Fibroblast of skin of back (primary cell): ENCODE results near the gene CFAP299.

Source experiments
- DNase-seq: peaks from one replicate; pipeline ENCODE4 v3.0.0-alpha.2; 2013

CFAP299 gene

GRCh38 chr4:80452055-80452454, 116.5 kb downstream of the CFAP299 start:
- DNase-seq: no peak

DNA sequence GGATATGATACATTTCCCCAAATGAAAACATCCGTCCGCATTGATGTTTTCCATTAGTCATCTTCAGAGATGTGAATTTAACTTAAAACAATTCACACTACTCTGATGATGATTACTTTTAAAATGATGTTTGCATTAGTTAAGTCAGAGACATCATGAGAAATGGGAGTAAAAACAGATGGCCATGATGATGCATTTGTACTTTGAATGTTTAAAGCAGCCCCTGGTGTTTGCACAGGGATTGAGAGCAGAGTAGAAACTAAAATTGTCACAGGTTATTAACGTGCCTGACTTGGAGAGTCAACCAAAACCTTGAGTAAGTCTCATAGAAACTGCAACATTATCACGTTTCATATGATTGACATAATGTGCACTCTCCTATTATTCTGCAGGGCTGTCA, 117.2 kb downstream of the CFAP299 start:
- peak; percentile 21 for DNase-seq

DNA sequence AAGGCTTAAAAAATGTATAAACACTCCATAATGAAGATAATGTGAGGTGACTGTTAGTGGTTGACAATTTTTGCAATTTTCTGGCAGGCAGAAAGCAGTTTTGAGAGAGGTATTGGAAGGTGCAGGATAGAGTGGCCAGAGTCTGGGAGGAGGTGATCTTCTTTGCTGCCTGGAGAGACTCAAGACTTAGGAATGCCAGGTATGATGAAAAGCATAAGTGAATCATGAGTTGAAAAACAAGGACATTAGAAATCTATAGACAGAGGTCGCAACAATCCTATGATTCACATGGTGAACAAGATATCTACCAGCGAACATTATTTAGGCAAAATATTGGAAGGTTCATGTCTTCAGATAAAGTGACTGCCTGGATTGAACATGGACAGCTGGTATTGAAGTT, 118.5 kb downstream of the CFAP299 start:
- DNase-seq: peak; percentile 36

DNA sequence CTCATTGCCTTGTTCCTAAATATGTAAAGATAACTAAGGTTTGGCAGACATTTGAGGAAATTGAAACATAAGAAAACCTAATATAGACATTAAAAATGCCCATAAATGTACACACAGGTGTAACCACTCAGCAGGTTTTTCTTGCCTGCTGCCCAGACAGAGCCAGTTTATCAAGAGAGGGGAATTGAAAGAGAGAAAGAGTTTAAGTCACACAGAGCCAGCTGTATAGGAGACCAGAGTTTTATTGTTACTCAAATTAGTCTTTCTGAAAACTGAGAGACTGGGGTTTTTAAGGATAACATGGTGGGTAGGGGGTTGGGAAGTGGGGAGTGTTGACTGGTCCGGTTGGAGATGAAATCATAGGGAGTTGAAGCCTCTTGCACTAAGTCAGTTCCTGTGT, 119.0 kb downstream of the CFAP299 start:
- DNase-seq: no peak

GRCh38 chr4:80459918-80460473, 124.5 kb downstream of the CFAP299 start:
- no peak for DNase-seq

DNA sequence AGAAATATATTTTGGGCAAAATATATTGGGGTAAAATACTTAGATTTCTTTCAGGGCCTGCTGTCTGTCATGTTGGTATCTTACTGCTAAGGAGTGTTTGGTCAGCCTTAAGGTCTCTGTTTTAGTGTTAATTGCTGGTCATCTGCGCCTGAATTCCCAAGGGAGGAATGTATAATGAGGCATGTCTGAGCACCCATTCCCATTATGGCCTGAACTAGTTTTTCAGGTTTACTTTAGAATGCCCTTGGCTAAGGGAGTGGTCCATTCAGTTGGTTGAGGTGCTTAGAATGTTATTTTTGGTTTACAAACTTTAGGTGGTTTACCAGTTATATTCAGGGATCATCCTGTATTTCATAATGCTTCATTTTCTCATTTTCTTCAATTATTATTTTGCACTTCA, 125.9 kb downstream of the CFAP299 start:
- no peak for DNase-seq

- no peak for DNase-seq
These were observed 127.1 kb downstream of the CFAP299 start for GRCh38 chr4:80462621-80463091.

GRCh38 chr4:80463509-80463908, 128.0 kb downstream of the CFAP299 start:
- no peak for DNase-seq

DNA sequence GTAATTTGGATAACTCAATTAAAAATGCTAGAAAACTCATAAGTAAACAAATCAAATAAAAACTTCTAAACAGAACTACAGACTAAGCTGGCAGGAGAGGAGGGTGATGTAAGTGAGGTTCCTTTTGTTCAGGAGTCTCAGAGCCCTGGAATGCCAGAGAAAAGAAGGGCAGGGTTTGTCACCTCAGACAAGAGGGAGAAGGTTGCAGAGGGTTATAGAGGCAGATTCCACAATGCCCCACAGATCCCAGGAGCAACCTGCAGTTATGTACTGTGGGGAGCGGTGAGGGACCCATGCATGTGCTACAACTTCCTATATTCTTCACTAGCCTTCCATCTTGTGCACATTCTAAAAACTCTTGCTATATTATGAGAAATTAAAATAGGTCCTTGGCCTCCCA, 129.7 kb downstream of the CFAP299 start:
- no peak for DNase-seq

DNA sequence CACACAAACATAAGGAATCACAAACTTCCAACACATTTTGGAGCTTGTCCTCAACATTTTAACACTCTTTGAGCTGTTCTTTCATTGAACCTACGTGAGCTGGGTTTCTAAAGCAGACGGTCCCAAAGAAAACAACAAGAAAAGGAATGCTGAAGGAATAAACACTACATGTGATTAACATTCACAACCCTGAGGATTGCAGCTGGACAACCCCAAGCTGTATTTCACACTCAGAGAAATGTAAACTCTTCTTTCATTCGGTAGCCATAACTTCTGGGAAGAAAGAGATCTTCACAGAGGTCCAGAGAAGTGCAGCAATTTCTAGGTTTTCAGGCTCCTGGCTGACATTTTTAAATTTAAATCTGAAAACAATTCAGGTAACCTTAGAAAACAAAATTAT, 130.2 kb downstream of the CFAP299 start:
- DNase-seq: no peak

GRCh38 chr4:80466618-80467017, 131.1 kb downstream of the CFAP299 start:
- no peak for DNase-seq

GRCh38 chr4:80471756-80472155, 136.2 kb downstream of the CFAP299 start:
- peak; percentile 11 for DNase-seq

DNA sequence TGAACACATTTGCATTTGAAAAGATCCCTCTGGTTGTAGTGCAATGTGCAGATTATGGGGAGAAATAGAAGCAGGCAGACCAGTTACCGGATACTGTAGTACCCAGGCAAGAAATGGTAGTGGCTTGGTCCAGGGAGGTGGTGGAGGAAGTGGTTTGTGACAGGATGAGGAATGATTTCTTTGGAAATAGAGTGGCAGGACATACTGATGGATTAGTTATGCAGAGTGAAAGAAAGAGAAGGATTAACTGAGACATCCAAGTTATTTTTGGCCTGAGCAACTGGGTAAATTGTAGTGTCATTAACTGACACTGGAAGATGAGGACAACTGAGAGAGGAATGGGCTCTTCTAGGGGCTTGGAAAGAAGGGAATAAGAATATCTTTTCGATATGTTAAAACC, 139.7 kb downstream of the CFAP299 start:
- DNase-seq: no peak

DNA sequence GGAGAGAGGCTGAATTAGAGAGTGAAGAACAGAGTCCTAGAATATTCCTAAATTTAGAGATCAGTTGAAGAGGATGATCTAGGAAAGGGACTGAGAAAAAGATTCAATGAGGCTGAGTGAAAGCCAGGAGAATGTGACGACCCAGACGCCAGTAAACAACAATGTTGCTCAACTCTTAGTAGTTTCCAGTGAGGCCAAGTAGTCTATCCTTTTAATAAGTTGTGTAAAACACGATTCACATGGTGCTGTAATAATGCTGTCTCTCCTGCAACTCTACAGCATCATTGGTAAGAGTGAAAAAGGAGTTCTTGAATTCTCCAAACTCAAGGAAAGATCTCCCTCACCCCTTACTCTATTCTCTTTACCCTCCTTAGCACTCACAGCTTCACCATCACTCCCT, 140.3 kb downstream of the CFAP299 start:
- DNase-seq: no peak

DNA sequence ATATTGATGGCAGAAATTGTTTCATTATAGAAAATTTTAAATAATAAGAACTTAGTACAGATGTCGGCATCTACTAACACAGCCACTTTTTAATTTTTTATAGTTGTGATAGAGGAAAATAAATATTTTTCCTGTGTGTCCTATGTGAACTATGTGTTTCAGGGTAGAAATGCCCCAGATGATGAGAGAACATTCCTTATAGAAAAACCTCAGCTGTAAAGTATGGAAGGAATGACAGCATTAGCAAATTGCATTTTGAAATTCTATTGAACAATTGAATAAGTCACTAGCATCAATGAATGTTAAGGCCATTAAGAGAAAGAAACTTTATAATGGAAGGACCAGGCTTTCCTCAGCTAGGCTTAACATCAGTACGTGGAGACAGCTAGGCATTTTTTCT, 149.2 kb downstream of the CFAP299 start:
- DNase-seq: peak; percentile 69

DNA sequence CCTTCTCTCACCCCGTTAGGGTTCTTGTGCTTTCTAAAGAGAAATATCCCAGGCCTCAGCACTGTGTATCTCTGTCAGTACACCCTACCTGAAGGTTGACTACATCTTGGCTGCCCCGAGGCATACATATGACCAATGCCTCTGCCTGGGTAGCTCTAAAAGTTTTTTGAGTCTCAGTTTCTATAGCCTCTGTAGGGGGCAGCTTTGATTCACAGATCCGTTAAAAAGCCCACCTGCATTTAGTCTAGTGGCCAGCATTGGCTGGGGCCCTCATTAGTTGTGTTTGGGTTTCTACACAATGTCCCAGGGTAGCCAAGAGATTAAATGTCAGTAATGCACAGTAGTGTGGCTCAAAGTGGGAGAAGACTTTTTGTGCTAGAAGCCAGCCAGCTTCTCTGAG, 151.1 kb downstream of the CFAP299 start:
- DNase-seq: no peak

- DNase-seq: no peak
These were observed 154.3 kb downstream of the CFAP299 start for GRCh38 chr4:80489798-80490197.

- DNase-seq: no peak
These were observed 157.2 kb downstream of the CFAP299 start for GRCh38 chr4:80492761-80493160.

- no peak for DNase-seq
These were observed 160.3 kb downstream of the CFAP299 start for GRCh38 chr4:80495865-80496264.

GRCh38 chr4:80498725-80499124, 163.2 kb downstream of the CFAP299 start:
- DNase-seq: no peak

- DNase-seq: no peak
These were observed 165.1 kb downstream of the CFAP299 start for GRCh38 chr4:80500613-80501012.

GRCh38 chr4:80507077-80507476, 171.5 kb downstream of the CFAP299 start:
- DNase-seq: no peak

DNA sequence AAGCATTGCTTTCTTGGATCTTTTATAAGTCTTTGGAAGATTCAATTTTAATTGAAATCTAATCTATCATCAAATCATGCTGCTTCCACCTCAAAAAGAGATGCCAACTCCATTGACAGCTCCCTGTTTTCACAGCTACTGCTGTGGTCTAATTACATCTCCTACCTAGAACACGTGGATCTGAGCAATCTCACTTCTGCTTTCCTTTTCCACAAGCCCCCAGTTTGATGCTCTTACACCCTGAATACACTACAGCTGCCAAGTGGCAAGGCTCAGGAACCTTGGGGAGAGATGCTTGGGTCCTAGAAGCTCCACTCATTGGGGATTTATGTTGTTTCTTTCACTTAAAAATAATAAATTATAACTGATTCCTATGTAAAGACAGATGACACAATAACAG, 172.0 kb downstream of the CFAP299 start:
- DNase-seq: no peak

GRCh38 chr4:80515496-80515895, 180.0 kb downstream of the CFAP299 start:
- DNase-seq: no peak

- no peak for DNase-seq
These were observed 185.9 kb downstream of the CFAP299 start for GRCh38 chr4:80521438-80521837.
